Retina (tissue), 1 donor: ENCODE data around the gene CDC73.
"Not testable (repeated sequence)": the region's sequence is repeated elsewhere in the genome, so short reads cannot be mapped to it uniquely, and the experiment has no call there.

Source experiments
- DNase-seq: peaks from one replicate; pipeline ENCODE4 v3.0.0-alpha.2; 2016

The CDC73 gene

DNA sequence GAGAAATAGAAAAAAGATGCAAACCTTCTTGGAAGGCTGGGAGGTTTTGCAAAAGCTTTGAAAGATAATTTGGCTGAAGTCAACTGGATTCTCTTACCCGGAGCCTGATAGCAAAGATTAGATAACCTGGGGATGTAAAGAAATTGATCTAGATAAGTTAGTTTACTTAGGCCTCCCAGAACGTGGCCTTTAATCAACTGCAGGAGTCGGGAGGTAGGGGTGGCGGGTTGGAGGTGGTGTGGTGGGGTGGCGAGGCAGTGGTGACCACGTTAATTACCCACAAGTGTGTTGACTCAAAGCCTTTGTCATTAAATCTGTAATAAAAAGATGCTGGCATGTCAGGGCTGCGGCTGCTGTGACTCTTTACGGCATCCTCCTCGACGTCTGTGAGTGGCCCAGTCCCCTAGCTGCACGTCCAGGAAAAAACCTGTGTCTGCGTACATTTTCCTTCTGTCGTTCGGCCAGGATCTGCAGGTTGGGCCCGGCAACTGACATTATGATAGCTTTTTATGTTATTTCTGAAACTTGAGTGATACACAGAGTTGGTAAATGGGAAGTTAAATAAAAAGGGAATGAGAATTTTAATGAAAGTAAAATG, 115.6 kb downstream of the CDC73 start:
- DNase-seq = no peak

DNA sequence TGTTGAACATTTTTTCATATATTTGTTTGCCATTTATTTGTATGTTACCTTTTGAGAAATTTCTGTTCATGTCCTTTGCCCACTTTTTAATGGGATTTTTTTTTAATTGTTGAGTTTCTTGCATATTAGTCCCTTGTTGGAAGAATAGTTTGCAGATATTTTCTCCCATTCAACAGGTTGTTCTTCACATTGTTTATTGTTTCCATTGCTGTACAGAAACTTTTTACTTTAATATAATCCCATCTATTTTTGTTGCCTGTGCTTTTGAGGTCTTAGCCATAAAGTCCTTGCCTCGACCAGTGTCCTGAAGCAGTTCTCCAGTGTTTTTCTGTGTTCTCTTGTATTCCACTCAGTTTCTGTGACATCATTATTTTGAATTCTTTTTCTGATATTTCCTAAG, 118.8 kb downstream of the CDC73 start:
- no peak for DNase-seq

DNA sequence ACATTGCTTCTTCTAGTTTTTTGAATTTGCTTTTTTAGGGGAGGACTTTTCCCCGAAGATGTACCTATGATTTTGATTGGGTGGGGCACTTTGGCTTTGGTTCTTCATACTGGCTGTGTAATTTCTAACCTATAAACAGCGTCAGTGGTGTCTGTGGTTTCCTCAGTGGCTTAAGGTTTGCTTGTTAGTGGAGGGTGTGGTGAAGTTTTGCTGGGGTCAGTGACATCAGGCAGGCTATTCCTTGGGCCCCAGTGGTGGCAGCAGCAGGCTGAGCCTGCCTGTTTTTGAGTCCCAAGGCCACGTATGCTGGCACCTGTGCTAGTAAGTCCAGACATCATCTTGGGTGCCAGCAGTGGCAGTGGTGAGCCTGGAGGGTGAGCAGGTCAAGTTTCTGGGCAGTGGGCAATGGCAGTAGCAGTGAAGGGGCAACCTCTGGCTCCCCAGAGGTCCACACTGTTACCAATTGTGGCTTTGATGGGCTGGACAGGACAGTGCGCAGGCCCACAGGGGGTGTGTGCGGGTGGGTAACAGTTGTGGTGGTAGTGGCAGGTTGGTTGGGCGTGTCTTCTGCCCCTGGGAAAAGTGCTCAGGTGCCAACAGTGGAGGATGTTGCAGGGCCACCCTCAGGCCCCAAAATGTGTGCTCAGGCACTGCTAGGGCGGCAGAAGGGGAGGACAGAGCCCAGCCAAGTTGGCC, 119.4 kb downstream of the CDC73 start:
- no peak for DNase-seq

DNA sequence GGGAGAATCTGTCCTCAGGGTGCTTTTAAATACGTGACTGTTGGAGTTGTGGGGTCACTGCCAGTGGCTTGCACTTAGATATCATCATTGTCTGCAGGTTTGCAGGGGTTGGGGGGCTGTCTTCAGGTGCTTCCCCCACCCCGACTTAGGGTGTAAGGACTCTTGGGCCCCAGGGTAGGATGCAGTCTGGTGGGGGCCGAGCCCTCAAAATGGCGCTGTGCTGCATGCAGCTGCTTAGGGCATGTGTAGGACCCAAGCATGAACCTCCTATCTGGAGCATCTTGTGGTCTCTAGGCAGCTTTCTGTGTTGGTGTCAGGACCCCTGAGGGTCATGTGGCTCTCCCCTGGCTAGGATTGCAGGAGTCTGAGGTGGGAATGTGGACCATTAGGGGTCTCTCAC, 120.2 kb downstream of the CDC73 start:
- no peak for DNase-seq

DNA sequence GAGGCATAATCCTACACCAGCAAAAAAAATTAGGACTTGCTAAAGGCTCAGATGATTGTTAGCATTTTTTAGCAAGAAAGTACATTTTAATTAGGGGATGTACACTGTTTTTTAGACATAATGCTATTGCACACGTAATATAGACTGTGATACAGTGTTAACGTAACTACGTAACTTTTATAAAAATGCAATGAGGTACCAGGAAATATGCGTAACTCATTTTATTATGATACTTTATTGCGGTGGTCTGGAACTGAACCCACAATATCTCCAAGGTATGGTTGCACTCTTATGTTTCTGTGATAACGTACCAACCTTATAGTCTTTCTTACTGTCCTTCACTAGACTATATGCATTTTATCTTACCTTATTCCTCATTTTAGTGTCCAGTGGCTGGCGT, 127.4 kb downstream of the CDC73 start:
- DNase-seq = no peak

DNA sequence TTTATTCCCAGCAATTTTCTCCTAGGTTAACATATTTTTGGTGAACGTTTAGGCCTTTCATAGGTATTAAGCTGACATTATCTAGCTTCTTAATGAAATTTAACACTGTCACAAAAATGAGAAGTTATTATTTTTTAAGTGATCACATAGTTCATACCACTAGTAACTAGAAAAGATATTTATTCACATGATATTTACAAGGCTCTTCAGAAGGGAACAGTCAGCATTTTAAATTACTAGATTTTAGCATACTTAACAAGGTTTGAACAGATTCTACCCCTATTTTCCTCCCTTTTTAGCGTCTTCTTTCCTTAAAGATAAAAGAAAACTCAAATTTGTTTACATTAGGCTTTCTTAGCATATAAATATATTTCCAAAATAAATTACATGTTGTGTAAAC, 130.1 kb downstream of the CDC73 start:
- no peak for DNase-seq

DNA sequence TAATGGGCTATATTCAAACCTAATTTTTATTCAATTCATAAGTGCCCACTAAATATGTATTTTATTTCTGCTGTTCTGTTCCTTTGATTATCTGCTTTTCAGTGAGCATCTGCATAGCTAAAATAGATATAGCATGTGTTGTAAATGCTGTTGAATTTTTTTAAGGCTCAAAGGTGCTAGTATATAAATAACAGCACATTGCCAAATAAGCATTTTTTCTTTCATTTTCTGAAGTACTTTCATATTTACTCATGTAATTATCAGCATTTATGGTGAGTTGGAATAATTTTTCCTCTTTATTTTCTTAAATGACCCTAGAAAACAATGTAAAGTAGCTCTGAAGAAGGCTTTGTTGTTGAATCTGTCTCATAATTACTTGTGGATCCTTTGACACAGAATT, 134.2 kb downstream of the CDC73 start:
- DNase-seq = no peak

DNA sequence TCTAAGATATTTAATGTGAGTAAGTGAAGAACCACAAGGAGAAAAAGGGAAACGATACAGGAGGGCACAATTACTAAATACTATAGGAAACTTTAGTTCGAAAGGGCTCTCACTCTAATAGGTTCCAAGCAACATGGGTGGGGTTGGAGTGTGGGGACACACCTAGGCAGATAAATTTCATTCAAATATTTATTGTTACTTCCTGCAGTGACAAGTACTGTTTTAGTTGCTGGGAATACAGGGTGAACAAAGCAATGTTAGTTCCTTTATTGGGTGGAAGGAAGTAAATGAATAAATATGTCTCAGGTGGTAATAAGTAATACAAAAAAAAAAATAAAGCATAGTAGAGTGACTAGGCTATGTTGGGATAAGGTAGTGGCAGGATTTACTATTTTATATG, 137.8 kb downstream of the CDC73 start:
- DNase-seq = no peak

DNA sequence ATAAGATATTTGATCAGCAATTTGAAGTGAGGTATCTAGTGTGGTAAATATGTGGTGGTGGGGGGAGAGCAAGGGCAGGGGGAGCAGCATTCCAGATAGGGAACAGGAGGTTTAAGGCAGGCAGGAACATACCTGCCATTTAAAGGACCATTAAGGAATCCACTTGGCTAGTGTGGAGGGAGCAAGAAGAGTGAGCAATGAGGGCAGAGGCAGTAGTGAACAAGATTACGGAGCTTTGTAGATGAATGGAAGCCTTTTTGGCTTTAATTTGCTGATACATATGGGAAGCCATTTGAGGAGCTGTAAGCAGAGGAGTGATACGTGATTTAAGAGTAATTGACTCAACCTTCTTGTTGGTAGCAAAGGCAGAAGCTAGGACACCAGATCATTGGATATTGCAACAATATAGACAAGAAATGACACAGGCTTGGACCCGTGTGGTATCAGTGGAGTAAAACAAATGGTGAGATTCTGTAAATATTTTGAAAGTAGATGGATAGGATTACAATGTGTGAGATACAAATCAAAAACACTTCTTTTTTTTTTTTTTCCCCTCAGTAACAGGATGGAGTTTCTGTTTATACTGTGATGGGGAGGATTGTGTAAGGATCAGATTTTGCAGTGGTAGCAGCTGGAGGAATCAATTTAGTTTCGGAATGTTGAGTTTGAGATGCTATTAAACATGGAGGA, 138.4 kb downstream of the CDC73 start:
- no peak for DNase-seq

DNA sequence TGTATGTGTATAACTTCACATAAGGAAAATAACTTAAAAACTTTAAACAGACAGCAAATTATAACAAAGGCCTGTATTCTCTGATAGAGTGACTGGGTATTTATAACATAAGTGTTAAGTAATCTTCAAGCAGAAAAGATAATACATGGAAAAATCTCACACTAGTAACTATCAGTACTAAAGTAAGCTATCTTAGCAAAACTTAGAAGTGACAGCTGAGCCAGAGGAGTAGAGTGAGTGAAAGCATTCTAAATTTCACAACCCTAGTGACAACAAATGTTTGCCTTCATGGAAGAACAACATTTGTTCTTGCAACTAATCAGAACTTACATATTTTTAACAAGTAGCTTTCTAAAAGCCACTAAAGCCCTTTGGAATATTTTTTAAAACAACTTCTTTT, 139.1 kb downstream of the CDC73 start:
- DNase-seq = no peak

DNA sequence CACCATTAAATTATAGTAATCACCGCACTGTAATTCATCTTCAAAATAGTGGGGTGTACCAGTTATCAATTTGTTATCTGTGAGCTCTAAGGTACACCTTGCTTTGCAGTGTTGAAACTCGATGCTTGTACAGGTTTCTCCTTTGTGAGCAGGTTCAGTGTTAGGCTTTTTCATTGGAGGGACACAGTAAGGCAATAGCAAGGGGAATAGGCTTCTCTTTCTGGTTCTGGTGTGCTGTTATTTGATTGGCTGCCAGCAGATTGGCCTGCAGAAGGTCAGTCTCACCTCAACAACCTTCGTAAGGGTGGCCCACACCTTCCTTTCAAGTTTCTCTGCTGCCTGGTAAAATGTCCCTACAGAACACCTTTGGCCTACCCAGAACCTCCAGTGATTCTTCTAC, 140.8 kb downstream of the CDC73 start:
- no peak for DNase-seq

DNA sequence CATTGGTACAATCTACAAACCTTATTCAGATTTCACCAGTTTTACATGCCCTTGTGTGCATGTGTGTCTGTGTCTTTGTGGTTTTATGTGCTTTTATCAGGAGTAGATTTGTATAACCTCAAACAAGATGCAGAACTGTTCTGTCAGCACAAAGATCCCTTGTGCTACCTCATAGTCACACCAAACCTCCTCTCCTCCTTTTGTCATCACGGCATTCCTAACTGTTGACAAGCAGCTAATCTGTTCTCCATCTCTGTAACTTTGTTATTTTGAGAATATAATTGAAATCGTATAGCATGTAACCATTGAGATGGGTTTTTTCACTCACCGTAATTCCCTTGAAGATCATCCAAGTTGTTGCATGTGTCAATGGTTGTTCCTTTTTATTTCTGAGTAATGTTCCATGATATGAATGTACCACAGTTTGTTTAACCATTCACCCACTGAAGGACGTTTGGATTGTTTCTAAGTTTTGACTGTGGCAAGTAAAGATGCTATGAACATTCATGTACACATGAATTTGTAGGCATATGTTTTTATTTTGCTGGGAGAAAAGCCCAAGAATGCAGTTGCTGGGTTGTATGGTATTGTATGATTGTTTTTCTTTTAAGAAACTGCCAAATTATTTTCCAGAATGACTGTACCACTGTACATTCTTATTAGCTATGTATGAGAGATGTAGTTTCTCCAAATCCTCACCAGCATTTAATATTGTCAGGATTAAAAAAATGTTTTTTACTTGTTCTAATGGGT, 142.7 kb downstream of the CDC73 start:
- no peak for DNase-seq

DNA sequence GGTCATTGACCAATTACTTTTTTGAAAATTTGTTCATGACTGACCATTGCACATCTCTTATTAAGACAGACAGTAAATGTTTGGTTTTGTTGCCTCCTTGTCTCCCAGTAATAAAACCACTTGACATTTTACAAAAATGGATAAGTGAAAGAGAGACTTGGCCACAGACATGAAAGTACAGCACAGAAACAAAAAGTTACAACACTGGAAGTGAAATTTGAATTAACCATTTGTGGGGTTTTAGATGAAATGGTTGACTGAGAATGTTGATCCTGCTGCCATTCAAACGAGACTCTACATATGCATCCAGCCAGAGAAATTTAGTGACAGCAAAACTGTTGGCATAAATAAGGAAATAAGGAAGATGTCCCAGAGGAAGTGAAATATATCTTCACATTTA, 143.9 kb downstream of the CDC73 start:
- DNase-seq = no peak

DNA sequence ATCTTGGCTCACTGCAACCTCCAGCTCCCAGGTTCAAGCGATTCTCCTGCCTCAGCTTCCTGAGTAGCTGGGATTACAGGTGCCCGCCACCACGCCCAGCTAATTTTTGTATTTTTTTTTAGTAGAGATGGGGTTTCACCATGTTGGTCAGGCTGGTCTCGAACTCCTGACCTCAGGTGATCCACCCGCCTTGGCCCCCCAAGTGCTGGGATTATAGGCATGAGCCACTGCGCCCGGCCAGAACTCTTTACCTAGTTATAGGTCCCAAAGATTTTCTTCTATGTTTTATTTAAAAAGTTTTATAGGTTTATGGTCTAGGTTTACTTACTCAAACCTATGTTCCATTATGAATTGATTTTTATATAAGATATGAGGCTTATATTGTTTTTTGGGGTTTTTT, 145.0 kb downstream of the CDC73 start:
- not testable (repeated sequence) for DNase-seq

DNA sequence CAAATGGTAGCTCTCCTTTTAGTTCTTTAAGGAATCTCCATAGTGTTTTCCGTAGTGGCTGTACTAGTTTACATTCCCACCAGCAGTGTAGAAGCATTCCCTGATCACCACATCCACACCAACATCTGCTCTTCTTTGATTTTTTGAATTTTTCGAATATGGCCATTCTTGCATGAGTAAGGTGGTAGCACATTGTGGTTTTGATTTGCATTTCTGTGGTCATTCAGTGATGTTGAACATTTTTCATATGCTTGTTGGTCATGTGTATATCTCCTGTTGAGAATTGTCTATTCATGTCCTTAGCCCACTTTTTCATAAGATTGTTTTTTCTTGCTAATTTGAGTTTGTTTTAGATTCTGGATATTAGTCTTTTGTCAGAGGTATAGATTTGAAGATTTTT, 149.2 kb downstream of the CDC73 start:
- no peak for DNase-seq

DNA sequence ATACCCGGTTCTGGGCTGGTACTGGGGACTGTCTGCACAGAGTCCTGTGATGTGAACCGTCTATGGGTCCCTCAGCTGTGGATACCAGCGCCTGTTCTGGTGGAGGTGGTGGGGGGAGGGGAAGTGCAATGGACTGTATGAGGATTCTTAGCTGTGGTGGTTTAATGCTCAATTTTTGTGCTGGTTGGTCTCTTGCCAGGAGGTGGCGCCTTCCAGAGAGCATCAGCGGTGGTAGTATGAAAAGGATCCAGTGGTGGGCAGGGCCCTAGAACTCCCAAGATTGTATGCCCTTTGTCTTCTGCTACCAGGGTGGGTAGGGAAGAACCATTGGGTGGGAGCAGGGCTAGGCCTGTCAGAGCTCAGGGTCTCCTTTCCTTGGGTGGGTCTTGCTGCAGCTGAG, 153.9 kb downstream of the CDC73 start:
- DNase-seq = no peak

DNA sequence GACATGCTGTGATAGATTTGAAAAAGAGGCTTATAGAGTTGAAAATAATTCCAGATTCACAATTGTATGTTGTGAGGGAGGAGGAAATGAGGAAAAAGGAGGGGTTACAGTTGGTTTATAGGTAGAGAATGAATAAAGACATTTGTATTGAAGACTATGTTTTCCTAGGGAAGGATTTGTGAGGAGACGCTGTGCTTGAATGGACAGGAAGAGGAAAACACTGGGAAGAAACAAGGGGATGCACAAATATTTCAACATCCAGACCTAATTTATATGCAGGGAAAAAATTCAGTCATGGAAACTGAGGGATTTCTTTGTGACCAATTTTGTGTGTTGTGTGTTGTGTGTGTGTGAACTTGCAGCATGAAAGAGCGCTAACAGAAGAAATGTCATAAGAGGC, 157.1 kb downstream of the CDC73 start:
- no peak for DNase-seq

DNA sequence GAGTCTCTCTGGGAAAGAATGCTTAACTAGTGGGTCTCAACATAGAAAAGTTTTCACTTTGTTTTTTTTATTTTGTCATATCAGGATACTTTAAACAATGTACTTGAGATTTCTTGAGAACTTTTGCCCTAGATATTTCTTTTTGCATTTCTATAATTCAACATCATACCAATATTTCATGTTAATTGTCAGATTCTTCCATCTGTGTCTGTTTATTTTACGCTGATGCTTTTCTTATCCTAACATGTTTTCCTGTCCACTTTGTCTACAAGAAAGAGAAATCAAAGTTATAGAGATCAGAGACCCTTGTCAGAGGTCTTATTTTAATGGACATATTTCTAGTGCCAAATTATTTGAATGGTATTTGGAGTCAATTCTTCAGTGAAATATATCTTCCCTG, 160.1 kb downstream of the CDC73 start:
- no peak for DNase-seq

DNA sequence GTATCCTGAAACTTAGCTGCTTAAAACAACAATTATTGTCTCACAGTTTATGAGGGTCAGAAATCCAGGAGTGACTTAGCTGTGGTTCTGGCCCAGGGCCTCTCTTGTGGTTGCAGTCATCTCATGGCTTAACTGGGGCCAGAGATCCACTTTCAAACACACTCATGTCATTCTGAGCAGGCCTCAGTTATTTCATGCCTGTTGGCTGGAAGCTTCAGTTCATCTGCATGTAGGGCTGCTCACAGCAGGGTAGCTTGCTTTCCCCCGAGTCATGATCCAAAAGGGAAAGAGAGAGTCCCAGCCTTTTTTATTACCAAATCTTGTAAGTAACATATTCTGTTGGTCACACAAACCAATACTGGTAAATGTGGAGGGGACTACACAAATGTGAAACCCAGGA, 161.2 kb downstream of the CDC73 start:
- DNase-seq = no peak

DNA sequence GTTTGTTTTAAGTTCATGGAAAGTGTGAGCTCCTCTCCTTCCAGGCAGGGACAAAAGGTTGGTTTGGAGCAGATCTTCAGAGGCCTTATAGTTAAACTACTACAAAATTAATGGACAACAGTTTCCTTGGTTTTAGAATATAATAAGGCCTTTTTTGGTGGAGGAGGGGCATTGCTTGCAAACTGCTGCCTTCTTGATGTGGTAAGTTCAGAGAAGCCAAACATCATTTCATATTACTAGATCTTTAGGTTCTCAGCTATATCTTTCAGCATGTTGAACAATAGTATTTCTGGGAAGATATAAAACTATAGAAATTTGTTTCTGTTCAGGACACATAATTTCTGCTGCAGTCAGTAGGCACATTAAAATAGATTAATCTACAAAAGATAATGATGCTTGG, 162.4 kb downstream of the CDC73 start:
- no peak for DNase-seq

DNA sequence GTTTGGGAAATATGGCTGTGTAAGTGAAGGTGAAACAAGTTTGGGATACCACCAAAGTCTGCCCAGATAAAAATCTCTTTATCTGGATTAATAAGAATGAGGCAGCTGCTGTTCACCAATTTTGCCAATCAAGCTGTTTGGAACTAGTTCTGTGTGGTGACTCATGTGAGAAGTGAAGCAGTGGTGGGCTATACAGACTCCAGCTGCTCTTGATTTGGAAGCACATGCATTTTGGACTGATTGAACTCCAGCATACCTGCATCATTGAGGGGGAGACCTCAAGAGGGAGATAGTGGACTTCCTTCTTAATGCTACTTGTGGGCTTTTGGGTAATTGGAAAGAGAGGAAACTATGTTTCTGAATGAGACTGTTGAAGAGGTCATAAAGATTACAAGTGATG, 163.8 kb downstream of the CDC73 start:
- DNase-seq = no peak

DNA sequence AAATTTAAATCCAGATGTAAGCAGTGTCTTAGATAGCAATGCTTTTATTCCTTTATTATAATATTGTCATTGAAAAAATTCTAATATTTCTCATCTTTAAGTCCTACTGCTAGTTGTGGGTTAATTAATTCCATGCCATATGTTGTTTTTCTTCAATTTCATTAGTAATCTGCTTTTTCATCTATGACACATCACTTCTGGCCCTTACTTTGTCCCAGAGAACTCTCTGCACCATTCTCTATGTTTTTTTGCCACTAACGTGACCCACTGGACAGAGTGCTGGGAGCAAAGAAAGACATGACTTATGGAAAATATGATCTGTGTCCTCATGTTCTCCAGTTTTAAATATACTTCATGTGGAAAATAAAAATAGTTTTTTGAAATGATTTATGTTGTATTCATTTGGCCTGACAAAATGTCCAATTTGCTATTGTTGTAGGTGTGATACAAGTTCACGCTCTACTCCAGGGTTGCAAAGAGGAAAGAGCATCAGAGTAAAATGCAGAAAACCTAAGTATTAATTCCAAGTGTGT, 166.8 kb downstream of the CDC73 start:
- not testable (repeated sequence) for DNase-seq

DNA sequence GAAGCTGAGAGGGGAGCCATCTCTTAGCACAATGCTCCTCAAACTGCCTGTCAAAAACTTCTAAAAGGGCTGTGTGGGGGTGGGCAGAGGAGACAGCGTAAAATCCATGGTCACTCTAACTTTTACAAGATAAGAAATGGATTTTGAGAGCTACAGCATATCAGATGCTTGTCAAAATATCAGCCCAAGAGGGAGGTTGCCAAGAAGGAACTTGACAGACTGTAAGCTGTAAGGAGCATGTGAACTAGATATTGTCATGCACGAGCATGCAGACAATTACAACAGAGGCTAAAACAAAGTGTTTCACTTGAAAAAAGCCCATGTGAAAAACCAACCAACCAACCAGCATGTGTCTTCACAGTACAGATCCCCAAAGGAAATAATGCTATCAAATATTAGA, 171.9 kb downstream of the CDC73 start:
- DNase-seq = no peak

DNA sequence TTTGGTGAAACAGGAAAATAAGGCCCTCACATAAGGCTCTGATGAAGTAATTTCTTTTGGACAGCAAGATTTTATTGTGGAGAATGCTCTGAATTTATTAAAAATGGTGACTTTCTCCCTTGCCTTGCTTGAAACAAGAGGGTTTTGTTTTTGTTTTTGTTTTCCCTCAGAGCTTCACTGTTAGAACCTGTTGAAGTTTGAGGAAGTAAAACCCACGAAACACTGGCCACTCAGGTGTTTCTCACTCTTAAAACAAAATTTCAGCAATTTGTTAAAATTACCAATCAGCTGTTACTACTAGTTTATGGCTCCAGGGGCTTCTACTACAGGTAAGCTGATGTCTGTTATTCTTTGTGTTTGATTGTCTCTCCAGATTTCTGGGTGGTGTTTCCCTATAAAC, 177.2 kb downstream of the CDC73 start:
- no peak for DNase-seq
